Measurements from ENCODE around the gene DDX51. TPM values are rescaled to one million over a fixed set of nuclear protein-coding genes. Genes with fewer than 3 reads are reported as not detected.
A peak's percentile ranks its signal among the peaks of the same experiment; 100 is the strongest.

DDX51 gene
- total RNA-seq, 1 donor from 2014 or later, result 28.1 TPM

DNA sequence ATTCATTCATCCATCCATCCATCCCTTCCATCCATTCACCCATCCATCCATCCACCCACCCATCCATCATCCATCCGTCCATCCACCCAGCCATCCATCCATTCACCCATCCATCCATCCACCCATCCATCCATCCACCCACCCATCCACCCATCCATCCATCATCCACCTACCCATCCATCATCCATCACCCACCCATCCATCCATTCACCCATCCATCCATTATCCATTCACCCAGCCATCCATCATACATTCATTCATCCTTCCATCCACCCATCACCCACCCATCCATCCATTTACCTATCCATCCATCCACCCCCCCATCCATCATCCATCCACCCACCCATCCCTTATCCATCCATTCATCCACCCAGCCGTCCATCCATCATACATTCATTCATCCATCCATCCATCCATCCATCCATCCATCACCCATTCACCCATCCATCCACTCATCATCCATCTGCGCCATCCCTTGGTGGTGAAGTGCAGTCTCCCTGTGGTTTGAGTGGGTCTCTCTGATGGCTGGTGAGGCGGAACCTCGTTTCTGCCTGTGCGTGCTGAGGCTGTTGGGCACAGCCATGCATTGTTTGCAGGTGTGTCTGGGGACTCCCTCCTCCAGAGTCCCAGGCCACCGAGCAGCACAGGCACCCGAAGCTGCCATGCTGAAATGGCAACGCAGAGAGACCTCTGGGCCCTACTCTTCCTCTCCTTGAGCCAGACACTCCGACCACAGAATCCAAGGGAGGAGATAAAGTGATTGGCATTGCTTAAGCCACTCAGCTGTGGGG lies 22.9 kb upstream of the DDX51 start:
- peaks cover 4% of the 10 kb centered on the region for H3K9me3 Mint-ChIP-seq (ENCODE audit: low read depth)
- no peaks in the 10 kb centered on the region for H3K4me1 Mint-ChIP-seq (ENCODE audit: low read depth)
- no peaks in the 10 kb centered on the region for H3K36me3 Mint-ChIP-seq (ENCODE audit: insufficient read depth)
- H3K27me3 Mint-ChIP-seq, result peaks cover 46% of the 10 kb centered on the region
- H3K27ac Mint-ChIP-seq, result no peak overlapping the region
- H3K4me3 Mint-ChIP-seq (ENCODE audit: low read depth), result no peak overlapping the region
- no peak for DNase-seq (ENCODE audit: low spot score, unreplicated experiment)
- TF ChIP-seq CTCF (IDR thresholded peaks at IDR 0.05; ENCODE audit: unreplicated experiment), result no peak

DNA sequence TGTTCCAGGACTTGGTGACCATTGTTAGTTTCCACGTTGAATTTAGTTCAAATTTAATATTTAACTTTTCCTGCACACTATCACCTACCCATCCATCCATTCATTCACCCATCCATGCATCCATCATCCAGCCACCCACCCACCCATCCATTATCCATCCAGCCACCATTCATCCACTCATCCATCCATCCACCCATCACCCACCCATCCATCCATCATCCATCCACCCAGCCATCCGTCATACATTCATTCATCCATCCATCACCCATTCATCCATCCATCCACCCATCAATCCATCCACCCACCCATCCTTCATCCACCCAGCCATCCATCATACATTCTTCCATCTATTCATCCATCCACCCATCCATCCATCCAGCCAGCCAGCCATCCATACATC lies 22.0 kb upstream of the DDX51 start:
- no peaks in the 10 kb centered on the region for H3K36me3 Mint-ChIP-seq (ENCODE audit: insufficient read depth)
- H3K27me3 Mint-ChIP-seq, result peaks cover 43% of the 10 kb centered on the region
- H3K4me1 Mint-ChIP-seq (ENCODE audit: low read depth), result no peaks in the 10 kb centered on the region
- no peak for TF ChIP-seq CTCF (IDR thresholded peaks at IDR 0.05; ENCODE audit: unreplicated experiment)
- H3K27ac Mint-ChIP-seq, result no peak overlapping the region
- no peak overlapping the region for H3K4me3 Mint-ChIP-seq (ENCODE audit: low read depth)
- no peak for DNase-seq (ENCODE audit: low spot score, unreplicated experiment)
- peaks cover 4% of the 10 kb centered on the region for H3K9me3 Mint-ChIP-seq (ENCODE audit: low read depth)

DNA sequence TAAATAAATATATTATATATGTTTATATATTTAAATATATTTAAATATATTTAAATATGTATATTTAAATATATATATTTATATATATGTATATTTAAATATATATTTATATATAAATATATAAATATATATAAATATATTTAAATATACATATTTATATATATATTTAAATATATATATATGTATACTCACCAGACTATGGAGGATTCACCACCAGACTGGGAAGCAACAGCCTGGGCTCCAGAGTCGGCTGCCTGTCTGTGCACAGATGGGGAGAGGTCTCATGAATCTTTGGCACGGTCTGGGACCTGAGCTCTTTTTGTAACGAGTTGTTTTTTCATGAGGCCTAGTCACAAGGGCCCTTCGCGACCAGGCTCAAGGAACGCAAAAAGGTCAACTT lies 21.5 kb upstream of the DDX51 start:
- no peaks in the 10 kb centered on the region for H3K36me3 Mint-ChIP-seq (ENCODE audit: insufficient read depth)
- no peaks in the 10 kb centered on the region for H3K4me1 Mint-ChIP-seq (ENCODE audit: low read depth)
- peaks cover 38% of the 10 kb centered on the region for H3K27me3 Mint-ChIP-seq
- H3K4me3 Mint-ChIP-seq (ENCODE audit: low read depth), result no peak overlapping the region
- DNase-seq (ENCODE audit: low spot score, unreplicated experiment), result no peak
- H3K9me3 Mint-ChIP-seq (ENCODE audit: low read depth), result peaks cover 4% of the 10 kb centered on the region
- no peak for TF ChIP-seq CTCF (IDR thresholded peaks at IDR 0.05; ENCODE audit: unreplicated experiment)
- H3K27ac Mint-ChIP-seq, result no peak overlapping the region

DNA sequence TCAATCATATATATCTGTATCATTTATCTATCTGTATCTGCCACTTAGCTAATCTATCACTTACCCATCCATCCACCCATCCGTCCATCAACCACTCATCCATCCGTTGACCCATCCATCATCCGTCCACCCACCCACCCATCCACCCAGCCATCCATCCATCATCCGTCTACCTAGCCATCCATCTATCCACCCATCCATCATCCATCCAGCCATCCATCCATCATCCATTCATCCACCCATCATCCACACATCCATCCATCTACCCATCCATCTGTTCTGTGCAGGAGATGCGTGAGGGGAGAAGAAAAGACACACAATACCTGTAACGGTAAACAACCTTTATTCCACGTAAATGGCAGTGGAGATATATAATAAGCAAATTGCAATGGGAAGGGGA lies 20.3 kb upstream of the DDX51 start:
- TF ChIP-seq CTCF (IDR thresholded peaks at IDR 0.05; ENCODE audit: unreplicated experiment), result no peak
- H3K27me3 Mint-ChIP-seq, result peaks cover 35% of the 10 kb centered on the region
- no peak overlapping the region for H3K4me3 Mint-ChIP-seq (ENCODE audit: low read depth)
- peaks cover 4% of the 10 kb centered on the region for H3K9me3 Mint-ChIP-seq (ENCODE audit: low read depth)
- no peaks in the 10 kb centered on the region for H3K36me3 Mint-ChIP-seq (ENCODE audit: insufficient read depth)
- no peak for DNase-seq (ENCODE audit: low spot score, unreplicated experiment)
- H3K4me1 Mint-ChIP-seq (ENCODE audit: low read depth), result no peaks in the 10 kb centered on the region
- H3K27ac Mint-ChIP-seq, result peak overlapping the region; percentile 85

DNA sequence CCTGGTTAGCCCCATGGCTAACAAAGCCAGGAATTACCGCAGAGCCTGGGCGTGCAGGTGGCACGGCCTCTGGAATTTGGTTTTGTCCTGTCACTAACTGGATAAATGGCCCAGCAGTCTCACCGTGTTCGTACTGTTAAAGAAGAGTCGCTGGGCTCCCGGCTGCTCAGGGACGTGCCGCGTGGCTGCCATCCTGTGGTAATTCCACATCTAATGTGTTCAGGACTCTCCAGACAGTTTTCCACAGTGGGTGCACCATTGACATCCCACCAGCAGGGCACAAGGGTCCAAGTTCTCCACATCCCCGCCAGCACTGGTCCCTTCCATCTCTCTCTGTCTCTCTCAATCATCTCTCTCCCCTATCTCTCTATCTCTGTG lies 19.8 kb upstream of the DDX51 start:
- peak; percentile 48 for TF ChIP-seq CTCF (IDR thresholded peaks at IDR 0.05; ENCODE audit: unreplicated experiment)
- Mint-ChIP-seq H3K36me3 (ENCODE audit: insufficient read depth) (no peaks in the 10 kb centered on the region), H3K4me3 (ENCODE audit: low read depth) (no peak overlapping the region), H3K9me3 (ENCODE audit: low read depth) (peaks cover 4% of the 10 kb centered on the region), H3K27me3 (peaks cover 35% of the 10 kb centered on the region), H3K4me1 (ENCODE audit: low read depth) (no peaks in the 10 kb centered on the region), H3K27ac (no peak overlapping the region)
- DNase-seq (ENCODE audit: low spot score, unreplicated experiment), result no peak
